ENCODE measurements around the gene GRID2. TPM values are rescaled to one million over a fixed set of nuclear protein-coding genes. Genes with fewer than 3 reads are reported as not detected.
"Not testable (repeated sequence)": the region's sequence is repeated elsewhere in the genome, so short reads cannot be mapped to it uniquely, and the experiment has no call there.

Gene GRID2
- total RNA-seq, 2 experiments from 2014 or later = not detected

DNA sequence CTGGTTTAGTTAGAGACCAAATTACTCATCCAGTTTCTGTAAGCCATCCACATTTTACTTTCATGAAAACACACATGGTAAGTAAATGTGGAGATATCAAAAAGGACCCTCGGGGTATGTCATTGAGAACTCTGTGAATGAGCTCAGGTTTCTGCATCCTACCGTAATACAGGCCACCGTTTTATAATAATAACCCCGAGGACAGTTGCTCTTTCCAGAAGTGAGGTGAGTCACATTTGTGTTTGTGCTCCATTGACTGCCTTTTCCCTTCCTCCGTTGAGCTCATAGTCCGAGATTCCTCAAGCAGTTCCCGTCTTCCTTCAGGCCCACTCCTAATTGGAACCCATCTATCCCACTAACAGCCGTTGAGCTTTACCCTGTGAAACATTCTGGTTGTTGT is 95.3 kb downstream of the GRID2 start:
- H3K27ac Mint-ChIP-seq = no peak overlapping the region
- no peaks in the 10 kb centered on the region for H3K4me1 Mint-ChIP-seq (ENCODE audit: low read depth)
- DNase-seq = no peak
- H3K27me3 Mint-ChIP-seq (ENCODE audit: low read depth) = no peaks in the 10 kb centered on the region
- H3K9me3 Mint-ChIP-seq = no peaks in the 10 kb centered on the region
- H3K4me3 Mint-ChIP-seq = no peak overlapping the region
- H3K36me3 Mint-ChIP-seq (ENCODE audit: low read depth) = no peaks in the 10 kb centered on the region
- intact Hi-C loops (cut with micrococcal nuclease) = no loop called here
- CTCF ChIA-PET = interaction anchor here (1.3 kb wide), 1 partner anchor 11 kb away, joined by 4 read pairs; no protein-coding TSS in a partner anchor

DNA sequence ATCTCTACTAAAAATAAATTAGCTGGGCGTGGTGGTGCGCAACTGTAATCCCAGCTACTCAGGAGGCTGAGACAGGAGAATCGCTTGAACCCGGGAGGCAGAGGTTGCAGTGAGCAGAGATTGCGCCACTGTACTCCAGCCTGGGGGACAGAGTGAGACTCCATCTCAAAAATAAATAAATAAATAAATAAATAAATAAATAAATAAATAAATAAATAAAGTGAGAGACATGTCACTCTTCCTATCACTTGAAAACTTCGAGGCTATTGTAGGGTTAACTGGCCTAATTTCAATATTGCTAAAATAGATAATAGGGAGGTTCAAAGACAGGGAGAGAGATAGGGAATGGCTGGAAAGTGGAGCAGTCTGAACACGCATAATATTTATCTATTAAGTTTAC is 99.8 kb downstream of the GRID2 start:
- intact Hi-C loops (cut with micrococcal nuclease); H3K4me1 Mint-ChIP-seq (ENCODE audit: low read depth); H3K4me3 Mint-ChIP-seq; H3K9me3 Mint-ChIP-seq; H3K36me3 Mint-ChIP-seq (ENCODE audit: low read depth); H3K27me3 Mint-ChIP-seq (ENCODE audit: low read depth); DNase-seq; H3K27ac Mint-ChIP-seq; CTCF ChIA-PET: not testable (repeated sequence)

GRCh38 chr4:92406488-92406887 is 102.7 kb downstream of the GRID2 start:
- Mint-ChIP-seq H3K27ac (no peak overlapping the region), H3K27me3 (ENCODE audit: low read depth) (no peaks in the 10 kb centered on the region), H3K4me3 (no peak overlapping the region), H3K36me3 (ENCODE audit: low read depth) (no peaks in the 10 kb centered on the region), H3K9me3 (peaks cover 14% of the 10 kb centered on the region), H3K4me1 (ENCODE audit: low read depth) (no peaks in the 10 kb centered on the region)
- CTCF ChIA-PET = no interaction called here
- no peak for DNase-seq
- intact Hi-C loops (cut with micrococcal nuclease) = no loop called here

GRCh38 chr4:92421920-92422319 is 118.2 kb downstream of the GRID2 start:
- CTCF ChIA-PET = no interaction called here
- no peak for DNase-seq
- Mint-ChIP-seq H3K36me3 (ENCODE audit: low read depth) (no peaks in the 10 kb centered on the region), H3K27ac (no peak overlapping the region), H3K9me3 (peaks cover 1% of the 10 kb centered on the region), H3K4me3 (no peak overlapping the region), H3K27me3 (ENCODE audit: low read depth) (no peaks in the 10 kb centered on the region), H3K4me1 (ENCODE audit: low read depth) (no peaks in the 10 kb centered on the region)
- intact Hi-C loops (cut with micrococcal nuclease) = no loop called here

GRCh38 chr4:92433272-92433758 is 129.5 kb downstream of the GRID2 start:
- Mint-ChIP-seq H3K9me3 (peaks cover 5% of the 10 kb centered on the region), H3K27ac (no peak overlapping the region), H3K36me3 (ENCODE audit: low read depth) (no peaks in the 10 kb centered on the region), H3K4me1 (ENCODE audit: low read depth) (no peaks in the 10 kb centered on the region), H3K27me3 (ENCODE audit: low read depth) (no peaks in the 10 kb centered on the region), H3K4me3 (no peak overlapping the region)
- CTCF ChIA-PET = no interaction called here
- no peak for DNase-seq
- intact Hi-C loops (cut with micrococcal nuclease) = no loop called here

GRCh38 chr4:92438722-92439121 is 135.0 kb downstream of the GRID2 start:
- H3K36me3 Mint-ChIP-seq (ENCODE audit: low read depth); CTCF ChIA-PET; H3K27ac Mint-ChIP-seq; intact Hi-C loops (cut with micrococcal nuclease); DNase-seq; H3K27me3 Mint-ChIP-seq (ENCODE audit: low read depth); H3K9me3 Mint-ChIP-seq; H3K4me1 Mint-ChIP-seq (ENCODE audit: low read depth); H3K4me3 Mint-ChIP-seq: not testable (repeated sequence)

DNA sequence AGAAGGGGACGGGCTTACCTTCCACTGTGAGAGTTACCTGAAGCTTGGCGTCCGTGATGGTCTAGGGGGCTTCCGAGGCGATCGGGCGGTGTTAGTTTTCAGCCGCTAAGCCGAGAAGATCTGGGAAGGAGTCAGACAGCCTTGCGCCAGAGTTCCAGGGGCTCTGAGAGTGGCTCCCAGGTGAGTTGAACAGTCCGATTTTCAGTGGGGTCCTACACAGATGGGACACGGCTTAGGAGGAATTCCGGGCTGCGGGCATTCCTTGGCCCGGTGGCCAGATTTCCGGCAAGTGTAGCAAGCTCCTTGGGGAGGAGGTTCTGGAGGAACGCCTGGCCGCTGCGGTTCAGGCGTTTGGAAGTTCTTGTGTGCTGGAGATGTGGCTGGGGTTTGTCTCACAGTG is 138.4 kb downstream of the GRID2 start:
- H3K36me3 Mint-ChIP-seq (ENCODE audit: low read depth); DNase-seq; intact Hi-C loops (cut with micrococcal nuclease); H3K4me1 Mint-ChIP-seq (ENCODE audit: low read depth); H3K4me3 Mint-ChIP-seq; H3K27ac Mint-ChIP-seq; H3K27me3 Mint-ChIP-seq (ENCODE audit: low read depth); H3K9me3 Mint-ChIP-seq; CTCF ChIA-PET: not testable (repeated sequence)

GRCh38 chr4:92444143-92444843 is 140.5 kb downstream of the GRID2 start:
- H3K27me3 Mint-ChIP-seq (ENCODE audit: low read depth); CTCF ChIA-PET; H3K9me3 Mint-ChIP-seq; H3K27ac Mint-ChIP-seq; H3K4me3 Mint-ChIP-seq; intact Hi-C loops (cut with micrococcal nuclease); DNase-seq; H3K36me3 Mint-ChIP-seq (ENCODE audit: low read depth); H3K4me1 Mint-ChIP-seq (ENCODE audit: low read depth): not testable (repeated sequence)

- H3K27me3 Mint-ChIP-seq (ENCODE audit: low read depth) = no peaks in the 10 kb centered on the region
- no peak overlapping the region for H3K4me3 Mint-ChIP-seq
- peaks cover 4% of the 10 kb centered on the region for H3K9me3 Mint-ChIP-seq
- H3K4me1 Mint-ChIP-seq (ENCODE audit: low read depth) = no peaks in the 10 kb centered on the region
- H3K27ac Mint-ChIP-seq = no peak overlapping the region
- CTCF ChIA-PET = no interaction called here
- no peaks in the 10 kb centered on the region for H3K36me3 Mint-ChIP-seq (ENCODE audit: low read depth)
- no peak for DNase-seq
- intact Hi-C loops (cut with micrococcal nuclease) = no loop called here
Measured at GRCh38 chr4:92445127-92445526, 141.4 kb downstream of the GRID2 start.

DNA sequence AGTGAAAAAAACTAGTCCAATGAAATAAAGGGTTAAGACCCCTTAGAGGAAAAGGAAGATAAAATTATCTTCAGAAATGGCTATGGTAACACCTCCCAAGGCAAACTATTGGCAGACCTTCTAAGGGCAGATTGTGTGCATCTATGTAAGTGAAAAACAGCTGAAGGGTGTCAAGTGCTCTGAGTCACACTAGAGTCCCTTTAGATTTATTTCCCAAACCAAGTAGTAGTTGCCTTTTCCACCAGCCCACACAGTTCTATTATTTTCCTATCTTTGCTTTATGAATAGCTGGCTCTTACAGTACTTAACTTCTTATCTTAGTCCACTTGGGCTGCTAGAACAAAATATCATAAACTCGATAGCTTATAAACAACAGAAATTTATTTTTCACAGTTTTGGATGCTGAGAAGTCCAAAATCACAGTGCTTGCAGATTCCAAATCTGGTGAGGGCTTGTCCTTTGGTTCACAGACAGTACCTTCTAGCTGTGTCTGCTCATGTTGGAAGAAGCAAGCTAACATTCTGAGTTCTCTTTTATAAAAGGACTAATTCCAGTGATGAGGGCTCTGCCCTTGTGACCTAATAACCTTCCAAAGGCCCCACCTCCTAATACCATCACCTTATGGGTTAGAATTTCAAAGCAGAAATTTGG is 143.6 kb downstream of the GRID2 start:
- no peak overlapping the region for H3K4me3 Mint-ChIP-seq
- no peaks in the 10 kb centered on the region for H3K4me1 Mint-ChIP-seq (ENCODE audit: low read depth)
- H3K9me3 Mint-ChIP-seq = peaks cover 4% of the 10 kb centered on the region
- H3K27ac Mint-ChIP-seq = no peak overlapping the region
- DNase-seq = no peak
- intact Hi-C loops (cut with micrococcal nuclease) = no loop called here
- H3K27me3 Mint-ChIP-seq (ENCODE audit: low read depth) = no peaks in the 10 kb centered on the region
- no peaks in the 10 kb centered on the region for H3K36me3 Mint-ChIP-seq (ENCODE audit: low read depth)
- CTCF ChIA-PET = interaction anchor here (1.1 kb wide), 1 partner anchor 20 kb away, joined by 3 read pairs; no protein-coding TSS in a partner anchor

DNA sequence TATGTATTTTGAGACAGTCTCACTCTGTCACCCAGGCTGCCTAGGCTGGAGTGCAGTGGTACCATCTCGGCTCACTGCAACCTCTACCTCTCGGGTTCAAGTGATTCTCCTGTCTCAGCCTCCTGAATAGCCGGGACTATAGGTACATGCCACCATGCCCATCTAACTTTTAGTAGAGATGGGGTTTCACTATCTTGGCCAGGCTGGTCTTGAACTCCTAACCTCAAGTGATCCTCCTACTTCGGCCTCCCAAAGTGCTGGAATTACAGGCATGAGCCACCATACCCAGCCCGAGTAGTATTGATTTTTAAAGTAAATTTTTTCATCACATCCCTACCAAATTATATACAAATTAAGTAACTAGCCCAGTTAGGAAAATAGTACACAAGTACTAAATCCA is 144.4 kb downstream of the GRID2 start:
- intact Hi-C loops (cut with micrococcal nuclease); DNase-seq; H3K4me3 Mint-ChIP-seq; CTCF ChIA-PET; H3K9me3 Mint-ChIP-seq; H3K27me3 Mint-ChIP-seq (ENCODE audit: low read depth); H3K4me1 Mint-ChIP-seq (ENCODE audit: low read depth); H3K27ac Mint-ChIP-seq; H3K36me3 Mint-ChIP-seq (ENCODE audit: low read depth): not testable (repeated sequence)

DNA sequence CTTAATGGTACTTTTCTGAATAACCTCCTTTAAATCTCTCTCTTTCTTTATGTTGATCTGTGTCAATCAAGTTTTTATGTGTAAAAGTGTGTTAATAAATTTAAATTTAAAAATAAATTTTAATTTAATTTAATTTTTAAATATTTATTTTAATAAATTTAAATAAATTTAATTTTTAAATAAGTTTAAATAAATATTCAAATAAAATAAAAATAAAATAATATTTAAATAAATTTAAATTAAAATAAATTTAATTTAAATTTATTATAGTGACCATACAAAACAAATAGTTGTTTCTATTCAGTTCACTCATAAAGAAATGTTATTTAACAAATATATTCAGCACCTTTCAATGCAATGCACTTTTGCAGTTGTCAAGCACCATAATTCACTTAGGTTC is 146.9 kb downstream of the GRID2 start:
- CTCF ChIA-PET = no interaction called here
- no peaks in the 10 kb centered on the region for H3K27me3 Mint-ChIP-seq (ENCODE audit: low read depth)
- H3K36me3 Mint-ChIP-seq (ENCODE audit: low read depth) = no peaks in the 10 kb centered on the region
- no peak overlapping the region for H3K27ac Mint-ChIP-seq
- H3K4me1 Mint-ChIP-seq (ENCODE audit: low read depth) = no peaks in the 10 kb centered on the region
- DNase-seq = no peak
- no peaks in the 10 kb centered on the region for H3K9me3 Mint-ChIP-seq
- intact Hi-C loops (cut with micrococcal nuclease) = no loop called here
- H3K4me3 Mint-ChIP-seq = no peak overlapping the region

GRCh38 chr4:92451782-92452181 is 148.0 kb downstream of the GRID2 start:
- Mint-ChIP-seq H3K36me3 (ENCODE audit: low read depth) (no peaks in the 10 kb centered on the region), H3K4me1 (ENCODE audit: low read depth) (no peaks in the 10 kb centered on the region), H3K27me3 (ENCODE audit: low read depth) (no peaks in the 10 kb centered on the region), H3K27ac (no peak overlapping the region), H3K4me3 (no peak overlapping the region), H3K9me3 (no peaks in the 10 kb centered on the region)
- intact Hi-C loops (cut with micrococcal nuclease) = no loop called here
- no peak for DNase-seq
- CTCF ChIA-PET = no interaction called here
